ENCODE results near the gene MRPL55. TPM values are rescaled to one million over a fixed set of nuclear protein-coding genes. Genes with fewer than 3 reads are reported as not detected.
A peak's percentile ranks its signal among the peaks of the same experiment; 100 is the strongest.

MRPL55 gene
- total RNA-seq, 1 experiment from 2014 or later: 85.4 TPM

GRCh38 chr1:228109962-228110488, 926 bp upstream of the MRPL55 start:
- CTCF ChIA-PET: interaction anchor here (0.5 to 3.9 kb wide), 16 partner anchors 9 to 1441 kb away, joined by 3 to 26 read pairs (median 6); partner anchors contain the start of gene IBA57
- intact Hi-C loops (cut with micrococcal nuclease): loop anchor here (1.0 to 10.0 kb wide), 3 partner anchors 30 to 625 kb away; partner anchors contain the start of gene GUK1
- BruUV-seq (replicated peaks): no TSS peak
- Mint-ChIP-seq H3K9me3 (ENCODE audit: unreplicated experiment) (no peaks in the 10 kb centered on the region), H3K27ac (ENCODE audit: low read depth, unreplicated experiment) (peak overlapping the region; percentile 92), H3K4me1 (ENCODE audit: insufficient read depth, unreplicated experiment) (peaks cover 8% of the 10 kb centered on the region), H3K4me3 (ENCODE audit: unreplicated experiment) (peak overlapping the region; percentile 95), H3K36me3 (ENCODE audit: insufficient read depth, unreplicated experiment) (peaks cover 19% of the 10 kb centered on the region), H3K27me3 (ENCODE audit: insufficient read depth, unreplicated experiment) (no peaks in the 10 kb centered on the region)
- TF ChIP-seq CTCF (IDR thresholded peaks at IDR 0.05; ENCODE audit: unreplicated experiment): no peak
- POLR2A ChIA-PET: interaction anchor here (0.5 to 10.8 kb wide), 20 partner anchors 11 to 1508 kb away, joined by 3 to 128 read pairs (median 6); partner anchors contain the start of genes ARF1, GUK1 and IBA57
- DNase-seq (ENCODE audit: unreplicated experiment): no peak

DNA sequence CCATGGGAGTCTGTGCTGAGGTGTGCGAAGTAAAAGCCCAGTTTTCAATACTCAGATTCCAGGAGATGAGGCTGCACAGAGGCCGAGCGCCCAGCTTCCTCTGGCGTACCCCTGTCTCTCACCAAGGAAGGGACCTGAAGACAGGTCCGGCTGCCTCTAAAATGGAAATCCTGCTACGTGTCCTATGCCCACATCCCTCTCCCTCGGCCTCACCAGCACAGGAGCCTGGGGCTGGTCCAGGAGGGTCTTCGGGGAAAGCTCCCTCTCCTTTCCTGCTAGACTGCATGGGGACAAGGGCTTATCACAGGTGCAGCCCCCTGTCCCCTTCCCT, 392 bp downstream of the MRPL55 start:
- peaks cover 15% of the 10 kb centered on the region for H3K4me1 Mint-ChIP-seq (ENCODE audit: insufficient read depth, unreplicated experiment)
- peak overlapping the region; percentile 95 for H3K4me3 Mint-ChIP-seq (ENCODE audit: unreplicated experiment)
- H3K9me3 Mint-ChIP-seq (ENCODE audit: unreplicated experiment): no peaks in the 10 kb centered on the region
- TF ChIP-seq CTCF (IDR thresholded peaks at IDR 0.05; ENCODE audit: unreplicated experiment): no peak
- POLR2A ChIA-PET: interaction anchor here (0.6 to 10.8 kb wide), 17 partner anchors 13 to 490 kb away, joined by 3 to 128 read pairs (median 6); partner anchors contain the start of genes ARF1, GUK1 and IBA57
- H3K27ac Mint-ChIP-seq (ENCODE audit: low read depth, unreplicated experiment): peak overlapping the region; percentile 92
- CTCF ChIA-PET: interaction anchor here (0.8 to 3.9 kb wide), 7 partner anchors 16 to 110 kb away, joined by 3 to 26 read pairs (median 6); no protein-coding TSS in a partner anchor
- DNase-seq (ENCODE audit: unreplicated experiment): no peak
- no peaks in the 10 kb centered on the region for H3K27me3 Mint-ChIP-seq (ENCODE audit: insufficient read depth, unreplicated experiment)
- no TSS peak for BruUV-seq (replicated peaks)
- intact Hi-C loops (cut with micrococcal nuclease): loop anchor here (1.0 to 10.0 kb wide), 3 partner anchors 32 to 624 kb away; partner anchors contain the start of gene GUK1
- H3K36me3 Mint-ChIP-seq (ENCODE audit: insufficient read depth, unreplicated experiment): peaks cover 21% of the 10 kb centered on the region

DNA sequence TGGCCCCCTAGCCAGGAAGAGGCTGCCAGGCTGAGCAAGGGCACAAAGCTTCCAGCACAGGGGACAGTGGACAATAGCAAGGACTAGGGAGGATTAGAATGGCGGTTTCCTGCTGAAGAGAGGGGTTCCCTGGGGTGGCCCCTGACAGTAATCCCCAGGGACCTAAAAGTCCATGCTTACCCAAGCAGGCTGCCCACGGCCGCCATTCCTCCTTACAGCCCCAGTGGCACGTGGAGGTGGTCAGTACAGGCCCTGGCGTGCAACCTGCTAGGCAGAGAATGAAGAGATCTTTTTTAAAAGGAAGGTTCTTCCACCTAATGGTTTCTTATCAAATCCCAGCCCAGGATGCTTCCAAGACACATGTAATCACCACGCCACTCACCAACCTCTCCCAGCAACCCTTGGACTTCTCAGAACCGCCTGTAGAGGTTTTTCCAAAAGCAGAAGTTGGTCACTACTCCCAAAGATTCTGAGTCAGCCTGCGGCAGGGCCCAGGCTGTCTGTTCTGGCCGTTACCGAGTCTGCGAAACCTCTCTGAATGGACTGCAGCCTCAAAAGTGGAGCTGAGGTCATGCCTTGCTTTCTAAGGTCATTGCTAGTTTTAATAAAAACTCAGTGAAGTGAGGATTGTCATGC, 926 bp downstream of the MRPL55 start:
- ChIA-PET POLR2A (interaction anchor here (0.6 to 10.8 kb wide), 17 partner anchors 13 to 490 kb away, joined by 3 to 128 read pairs (median 6); partner anchors contain the start of genes ARF1, GUK1 and IBA57), CTCF (interaction anchor here (0.5 to 3.9 kb wide), 9 partner anchors 16 to 1700 kb away, joined by 3 to 26 read pairs (median 5); partner anchors contain the start of gene PARP1)

More for the DNA sequence above, 926 bp downstream of the MRPL55 start:
- no TSS peak for BruUV-seq (replicated peaks)
- Mint-ChIP-seq H3K4me3 (ENCODE audit: unreplicated experiment) (peak overlapping the region; percentile 95), H3K36me3 (ENCODE audit: insufficient read depth, unreplicated experiment) (peaks cover 26% of the 10 kb centered on the region), H3K27me3 (ENCODE audit: insufficient read depth, unreplicated experiment) (no peaks in the 10 kb centered on the region), H3K9me3 (ENCODE audit: unreplicated experiment) (no peaks in the 10 kb centered on the region), H3K27ac (ENCODE audit: low read depth, unreplicated experiment) (peak overlapping the region; percentile 92), H3K4me1 (ENCODE audit: insufficient read depth, unreplicated experiment) (peaks cover 15% of the 10 kb centered on the region)
- no peak for TF ChIP-seq CTCF (IDR thresholded peaks at IDR 0.05; ENCODE audit: unreplicated experiment)
- intact Hi-C loops (cut with micrococcal nuclease): loop anchor here (2.0 to 10.0 kb wide), 2 partner anchors 59 to 623 kb away; no protein-coding TSS in a partner anchor
- no peak for DNase-seq (ENCODE audit: unreplicated experiment)

Data from MCF 10A (cell line).